Activated CD4-positive, alpha-beta T cell treated with anti-CD3 and anti-CD28 coated beads, Interleukin-2, amount 10 ng/mL, durations not matched to agents 7 days and 5 days (primary cell): ENCODE data around the gene TEX101. TPM values are rescaled to one million over a fixed set of nuclear protein-coding genes. Genes with fewer than 3 reads are reported as not detected.
A peak's percentile ranks its signal among the peaks of the same experiment; 100 is the strongest.
"Not testable (repeated sequence)": the region's sequence is repeated elsewhere in the genome, so short reads cannot be mapped to it uniquely, and the experiment has no call there.

Experiments used
- CTCF ChIA-PET: fragments of 350-600 bp; sonication (Branson Sonifier 250); formaldehyde crosslinking; loops from one replicate; lab custom pipeline; 2021; ENCODE audit warnings: antibody characterized with exemption; lab: Charles Lee
- POLR2A ChIA-PET: fragments of 350-600 bp; sonication (Branson Sonifier 250); formaldehyde crosslinking; loops from one replicate; lab custom pipeline; 2021; ENCODE audit warnings: antibody characterized with exemption; lab: Charles Lee
- DNase-seq: peaks from one replicate; pipeline ENCODE4 v3.0.0-alpha.2; 2020
- H3K27ac Mint-ChIP-seq: one replicate; pipeline ENCODE4 v1.8.0; 2021; ENCODE audit warnings: mild to moderate bottlenecking, moderate library complexity, mixed read lengths
- H3K27me3 Mint-ChIP-seq: one replicate; pipeline ENCODE4 v1.8.0; 2021; ENCODE audit warnings: mixed read lengths
- H3K36me3 Mint-ChIP-seq: one replicate; pipeline ENCODE4 v1.8.0; 2021; ENCODE audit warnings: low read depth, mixed read lengths
- H3K4me1 Mint-ChIP-seq: one replicate; pipeline ENCODE4 v1.8.0; 2021; ENCODE audit warnings: mixed read lengths
- H3K4me3 Mint-ChIP-seq: one replicate; pipeline ENCODE4 v1.8.0; 2021; ENCODE audit warnings: mild to moderate bottlenecking, moderate library complexity, mixed read lengths
- H3K9me3 Mint-ChIP-seq: one replicate; pipeline ENCODE4 v1.8.0; 2021; ENCODE audit warnings: mixed read lengths
- total RNA-seq, 2 experiments: library from RNA; stranded (reverse); gene quantifications; one replicate each; pipeline ENCODE4 v1.2.3, GENCODE V29; 2021

TEX101 gene
- total RNA-seq, 2 experiments from 2014 or later = not detected

GRCh38 chr19:43439709-43440063 lies 25.0 kb downstream of the TEX101 start:
- peaks cover 8% of the 10 kb centered on the region for H3K36me3 Mint-ChIP-seq
- no peak overlapping the region for H3K4me3 Mint-ChIP-seq
- POLR2A ChIA-PET = interaction anchor here (1.3 to 1.7 kb wide), 2 partner anchors 24 to 85 kb away, joined by 4 to 7 read pairs; no protein-coding TSS in a partner anchor
- H3K9me3 Mint-ChIP-seq = peaks cover 5% of the 10 kb centered on the region
- no peak for DNase-seq
- peaks cover 55% of the 10 kb centered on the region for H3K4me1 Mint-ChIP-seq
- CTCF ChIA-PET = interaction anchor here (0.9 to 1.7 kb wide), 7 partner anchors 8 to 155 kb away, joined by 3 to 14 read pairs (median 4); no protein-coding TSS in a partner anchor
- H3K27me3 Mint-ChIP-seq = peaks cover 3% of the 10 kb centered on the region
- peak overlapping the region; percentile 97 for H3K27ac Mint-ChIP-seq

- Mint-ChIP-seq H3K4me3 (no peak overlapping the region), H3K4me1 (peaks cover 56% of the 10 kb centered on the region), H3K36me3 (peaks cover 6% of the 10 kb centered on the region), H3K9me3 (peaks cover 5% of the 10 kb centered on the region), H3K27ac (peak overlapping the region; percentile 76), H3K27me3 (no peaks in the 10 kb centered on the region)
- no peak for DNase-seq
- CTCF ChIA-PET = interaction anchor here (1.1 to 1.3 kb wide), 3 partner anchors 42 to 153 kb away, joined by 3 to 4 read pairs (median 3); no protein-coding TSS in a partner anchor
- POLR2A ChIA-PET = no interaction called here
Observed at GRCh38 chr19:43441716-43442115, 27.0 kb downstream of the TEX101 start.

GRCh38 chr19:43444091-43444490 lies 29.4 kb downstream of the TEX101 start:
- H3K4me3 Mint-ChIP-seq, H3K36me3 Mint-ChIP-seq, POLR2A ChIA-PET, H3K9me3 Mint-ChIP-seq, H3K27me3 Mint-ChIP-seq, H3K27ac Mint-ChIP-seq, DNase-seq: not testable (repeated sequence)
- CTCF ChIA-PET = interaction anchor here (1.7 kb wide), 1 partner anchor 11 kb away, joined by 6 read pairs; no protein-coding TSS in a partner anchor
- H3K4me1 Mint-ChIP-seq = peaks cover 46% of the 10 kb centered on the region

- no peaks in the 10 kb centered on the region for H3K36me3 Mint-ChIP-seq
- peaks cover 3% of the 10 kb centered on the region for H3K9me3 Mint-ChIP-seq
- POLR2A ChIA-PET = no interaction called here
Observed at GRCh38 chr19:43444531-43445287, 30.0 kb downstream of the TEX101 start.

GRCh38 chr19:43445426-43445825 lies 30.7 kb downstream of the TEX101 start:
- no peak overlapping the region for H3K4me3 Mint-ChIP-seq
- peaks cover 40% of the 10 kb centered on the region for H3K4me1 Mint-ChIP-seq
- no peaks in the 10 kb centered on the region for H3K36me3 Mint-ChIP-seq
- no peak for DNase-seq
- H3K27me3 Mint-ChIP-seq = no peaks in the 10 kb centered on the region
- ChIA-PET CTCF (interaction anchor here (1.1 to 4.3 kb wide), 3 partner anchors 14 to 75 kb away, joined by 4 to 41 read pairs (median 25); no protein-coding TSS in a partner anchor), POLR2A (no interaction called here)
- peak overlapping the region; percentile 65 for H3K27ac Mint-ChIP-seq
- peaks cover 3% of the 10 kb centered on the region for H3K9me3 Mint-ChIP-seq

More at GRCh38 chr19:43444531-43445287, 30.0 kb downstream of the TEX101 start:
- H3K27me3 Mint-ChIP-seq = no peaks in the 10 kb centered on the region
- H3K4me1 Mint-ChIP-seq = peaks cover 44% of the 10 kb centered on the region
- DNase-seq = no peak
- H3K4me3 Mint-ChIP-seq = no peak overlapping the region
- CTCF ChIA-PET = interaction anchor here (1.1 kb wide), 1 partner anchor 74 kb away, joined by 4 read pairs; no protein-coding TSS in a partner anchor
- peak overlapping the region; percentile 36 for H3K27ac Mint-ChIP-seq

GRCh38 chr19:43446746-43447489 lies 32.2 kb downstream of the TEX101 start:
- DNase-seq = peak; percentile 85
- Mint-ChIP-seq H3K27me3 (no peaks in the 10 kb centered on the region), H3K4me1 (peaks cover 39% of the 10 kb centered on the region), H3K9me3 (peaks cover 4% of the 10 kb centered on the region), H3K27ac (no peak overlapping the region), H3K4me3 (no peak overlapping the region), H3K36me3 (no peaks in the 10 kb centered on the region)
- ChIA-PET CTCF (interaction anchor here (0.6 to 4.3 kb wide), 24 partner anchors 8 to 321 kb away, joined by 3 to 41 read pairs (median 5); partner anchors contain the start of genes PHLDB3, PINLYP, XRCC1 and ZNF575), POLR2A (interaction anchor here (1.0 kb wide), 1 partner anchor 72 kb away, joined by 3 read pairs; no protein-coding TSS in a partner anchor)

- H3K36me3 Mint-ChIP-seq = no peaks in the 10 kb centered on the region
- CTCF ChIA-PET = interaction anchor here (0.7 to 4.3 kb wide), 21 partner anchors 9 to 320 kb away, joined by 3 to 41 read pairs (median 5); partner anchors contain the start of genes PHLDB3, PINLYP, XRCC1 and ZNF575
- POLR2A ChIA-PET = interaction anchor here (1.0 kb wide), 1 partner anchor 72 kb away, joined by 3 read pairs; no protein-coding TSS in a partner anchor
- H3K27ac Mint-ChIP-seq = no peak overlapping the region
- DNase-seq = no peak
- H3K4me3 Mint-ChIP-seq = no peak overlapping the region
- no peaks in the 10 kb centered on the region for H3K27me3 Mint-ChIP-seq
- peaks cover 9% of the 10 kb centered on the region for H3K9me3 Mint-ChIP-seq
- H3K4me1 Mint-ChIP-seq = peaks cover 43% of the 10 kb centered on the region
Observed at GRCh38 chr19:43447655-43448054, 33.0 kb downstream of the TEX101 start.

- H3K27me3 Mint-ChIP-seq = no peaks in the 10 kb centered on the region
- H3K36me3 Mint-ChIP-seq = no peaks in the 10 kb centered on the region
- POLR2A ChIA-PET = no interaction called here
- no peak for DNase-seq
- H3K4me3 Mint-ChIP-seq = no peak overlapping the region
- H3K9me3 Mint-ChIP-seq = peaks cover 10% of the 10 kb centered on the region
- CTCF ChIA-PET = interaction anchor here (0.6 to 0.7 kb wide), 2 partner anchors 406 to 488 kb away, joined by 3 read pairs; no protein-coding TSS in a partner anchor
- peaks cover 32% of the 10 kb centered on the region for H3K4me1 Mint-ChIP-seq
- H3K27ac Mint-ChIP-seq = no peak overlapping the region
Observed at GRCh38 chr19:43450545-43450997, 35.9 kb downstream of the TEX101 start.

GRCh38 chr19:43452582-43452981 lies 37.9 kb downstream of the TEX101 start:
- DNase-seq = no peak
- H3K36me3 Mint-ChIP-seq = no peaks in the 10 kb centered on the region
- H3K4me1 Mint-ChIP-seq = peaks cover 24% of the 10 kb centered on the region
- no peaks in the 10 kb centered on the region for H3K27me3 Mint-ChIP-seq
- H3K4me3 Mint-ChIP-seq = no peak overlapping the region
- CTCF ChIA-PET = interaction anchor here (1.1 kb wide), 1 partner anchor 11 kb away, joined by 3 read pairs; no protein-coding TSS in a partner anchor
- peaks cover 10% of the 10 kb centered on the region for H3K9me3 Mint-ChIP-seq
- POLR2A ChIA-PET = no interaction called here
- H3K27ac Mint-ChIP-seq = no peak overlapping the region

- Mint-ChIP-seq H3K36me3 (no peaks in the 10 kb centered on the region), H3K27me3 (no peaks in the 10 kb centered on the region), H3K9me3 (peaks cover 10% of the 10 kb centered on the region), H3K27ac (no peak overlapping the region), H3K4me3 (no peak overlapping the region), H3K4me1 (peaks cover 24% of the 10 kb centered on the region)
- CTCF ChIA-PET = no interaction called here
- DNase-seq = no peak
- POLR2A ChIA-PET = no interaction called here
Observed at GRCh38 chr19:43454031-43454430, 39.3 kb downstream of the TEX101 start.

GRCh38 chr19:43455321-43456113 lies 40.8 kb downstream of the TEX101 start:
- no peak for DNase-seq
- peak overlapping the region; percentile 10 for H3K27ac Mint-ChIP-seq
- no peak overlapping the region for H3K4me3 Mint-ChIP-seq
- H3K36me3 Mint-ChIP-seq = no peaks in the 10 kb centered on the region
- ChIA-PET POLR2A (no interaction called here), CTCF (interaction anchor here (1.4 kb wide), 1 partner anchor 65 kb away, joined by 8 read pairs; no protein-coding TSS in a partner anchor)
- H3K4me1 Mint-ChIP-seq = peaks cover 18% of the 10 kb centered on the region
- peaks cover 10% of the 10 kb centered on the region for H3K9me3 Mint-ChIP-seq
- no peaks in the 10 kb centered on the region for H3K27me3 Mint-ChIP-seq
